HG03097 (cell line): ENCODE results near the gene FAAP20.

Experiments used
- ATAC-seq: cut with Tn5 transposase; IDR thresholded peaks from one replicate; pipeline ENCODE4 v1.9.1; 2021; ENCODE audit not compliant: unreplicated experiment, low FRiP score

The FAAP20 gene, protein sequence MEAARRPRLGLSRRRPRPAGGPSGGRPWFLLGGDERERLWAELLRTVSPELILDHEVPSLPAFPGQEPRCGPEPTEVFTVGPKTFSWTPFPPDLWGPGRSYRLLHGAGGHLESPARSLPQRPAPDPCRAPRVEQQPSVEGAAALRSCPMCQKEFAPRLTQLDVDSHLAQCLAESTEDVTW

GRCh38 chr1:2194319-2194897 is at the start of gene FAAP20:
FAAP20 (minus strand) TSS chr1:2194772; CDS start chr1:2194749, 23 bp downstream.
- ATAC-seq: peak; percentile 29

DNA sequence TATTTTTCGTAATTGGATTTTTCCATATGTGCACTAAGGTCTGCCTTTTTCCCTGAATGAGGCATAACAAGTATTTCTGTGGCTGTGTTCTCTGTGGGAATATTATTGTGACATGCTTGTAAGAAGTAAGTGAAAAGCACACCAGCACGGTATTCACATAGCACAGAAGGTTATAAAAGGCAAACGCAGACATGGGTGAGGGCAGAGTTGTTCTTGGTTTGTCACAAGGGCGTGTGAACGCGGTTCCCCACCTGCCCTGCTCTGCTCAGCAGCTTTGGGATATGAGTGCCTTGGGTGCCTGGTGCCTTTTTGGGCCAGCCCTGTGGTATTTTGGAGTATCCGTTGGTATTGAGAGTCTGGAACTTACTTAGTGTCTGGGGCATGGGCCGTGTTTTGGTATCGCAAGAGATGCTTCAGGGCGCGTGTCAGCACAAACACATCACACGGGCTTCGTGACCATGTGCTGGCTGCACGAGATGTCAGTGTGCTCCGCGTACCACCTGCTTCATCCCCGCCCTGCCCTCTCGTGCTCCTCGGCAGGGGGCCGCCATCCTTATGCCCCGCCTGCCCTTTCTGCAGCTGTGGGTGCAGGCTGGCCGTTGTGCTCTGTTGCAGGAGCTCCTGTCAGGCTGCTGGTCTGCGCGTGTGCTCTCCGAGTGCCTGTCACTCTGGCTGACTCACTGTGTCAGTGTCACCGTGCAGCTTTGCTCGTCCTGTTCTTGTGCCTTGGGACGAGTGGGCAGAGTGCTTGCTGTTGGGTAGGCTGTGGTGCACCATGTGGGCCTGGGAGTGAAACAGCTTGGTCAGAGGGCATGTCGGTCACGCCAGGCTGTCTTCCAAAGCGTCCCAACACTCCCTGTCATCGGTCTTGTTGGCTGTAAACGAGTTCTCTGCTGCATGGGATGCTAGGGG is 48.5 kb upstream of the FAAP20 start:
- no peak for ATAC-seq

- ATAC-seq: no peak
These were observed 47.2 kb upstream of the FAAP20 start for GRCh38 chr1:2241820-2242219.

- ATAC-seq: no peak
These were observed 45.9 kb upstream of the FAAP20 start for GRCh38 chr1:2240270-2241156.

DNA sequence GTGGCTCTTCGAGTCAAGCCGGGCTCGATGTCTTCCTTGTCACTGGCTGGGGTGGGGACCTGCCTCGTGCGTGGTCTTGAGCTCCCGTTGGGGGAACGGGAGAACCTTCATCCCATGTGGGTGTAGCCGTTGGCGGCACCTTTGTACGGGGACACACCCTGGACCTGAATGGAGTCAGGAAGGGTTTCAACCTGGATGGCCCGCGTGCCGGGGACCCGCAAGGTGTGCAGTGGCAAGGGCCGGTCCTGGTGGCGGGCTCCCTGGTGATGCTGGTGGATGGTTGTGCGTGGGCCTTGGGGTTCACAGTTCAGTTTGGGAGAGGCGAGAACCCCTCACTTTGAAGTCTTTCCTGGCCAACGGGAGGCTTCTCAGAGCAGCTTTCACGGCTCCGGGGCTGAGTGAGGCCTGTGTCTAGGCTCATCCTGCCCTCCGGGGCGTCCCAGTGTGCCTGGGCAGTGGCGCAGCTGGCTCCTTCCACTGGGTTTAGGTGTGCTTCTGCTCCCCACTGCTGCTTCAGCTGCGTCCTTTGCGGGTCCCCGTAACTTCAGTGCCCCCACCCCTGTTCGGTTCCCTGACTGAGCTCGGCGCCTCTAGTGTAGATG is 44.9 kb upstream of the FAAP20 start:
- no peak for ATAC-seq

GRCh38 chr1:2239013-2239370 is 44.4 kb upstream of the FAAP20 start:
- no peak for ATAC-seq

- ATAC-seq: no peak
These were observed 43.9 kb upstream of the FAAP20 start for GRCh38 chr1:2238361-2239012.

GRCh38 chr1:2237773-2238172 is 43.2 kb upstream of the FAAP20 start:
- no peak for ATAC-seq

DNA sequence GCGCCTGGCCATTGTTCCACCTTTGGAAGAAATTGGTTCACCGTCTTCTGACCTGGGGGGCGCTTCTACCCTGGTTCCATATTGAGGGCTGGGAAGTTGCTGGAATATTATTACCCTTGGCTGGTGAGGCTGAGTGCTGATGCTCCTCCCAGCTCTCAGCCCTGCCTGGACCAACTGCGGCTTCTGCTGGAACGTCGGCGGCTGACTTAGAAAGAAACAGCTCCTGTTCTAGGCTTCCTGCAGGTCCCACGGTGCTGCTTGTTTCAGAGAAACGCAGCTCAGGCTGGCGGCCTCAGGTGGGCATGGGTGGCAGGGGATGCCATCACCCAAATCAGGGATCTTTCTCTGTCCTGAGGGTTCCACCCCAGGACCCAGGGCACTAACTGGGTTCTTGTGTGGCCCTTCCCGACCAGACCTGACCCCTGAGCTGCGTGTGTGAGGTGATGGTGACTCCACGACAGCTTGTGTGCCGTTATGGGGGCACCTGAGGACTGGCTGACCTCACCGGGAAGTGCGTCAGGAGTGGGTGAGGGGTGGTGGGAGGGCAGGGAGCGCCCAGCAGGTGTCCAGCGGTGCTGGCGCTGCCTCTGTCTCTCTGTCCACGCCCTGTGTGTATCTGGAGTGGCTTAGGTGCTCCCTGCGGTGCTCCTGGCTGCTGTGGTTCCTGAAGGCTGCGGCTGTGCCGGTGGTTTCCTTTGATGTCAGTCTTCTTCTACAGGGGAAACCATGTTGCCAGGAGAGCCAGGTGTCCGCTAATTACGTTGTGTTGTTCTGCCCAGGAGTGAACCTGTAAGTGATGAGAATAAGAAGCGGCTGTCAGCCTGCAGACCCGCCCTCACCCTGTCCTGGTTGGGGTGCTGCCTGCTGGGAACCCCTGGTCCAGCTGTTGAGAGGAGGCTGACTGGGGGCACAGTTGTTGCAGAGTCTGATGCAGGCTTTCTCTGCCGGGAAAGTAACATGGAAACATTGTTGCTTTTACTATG is 42.4 kb upstream of the FAAP20 start:
- no peak for ATAC-seq

DNA sequence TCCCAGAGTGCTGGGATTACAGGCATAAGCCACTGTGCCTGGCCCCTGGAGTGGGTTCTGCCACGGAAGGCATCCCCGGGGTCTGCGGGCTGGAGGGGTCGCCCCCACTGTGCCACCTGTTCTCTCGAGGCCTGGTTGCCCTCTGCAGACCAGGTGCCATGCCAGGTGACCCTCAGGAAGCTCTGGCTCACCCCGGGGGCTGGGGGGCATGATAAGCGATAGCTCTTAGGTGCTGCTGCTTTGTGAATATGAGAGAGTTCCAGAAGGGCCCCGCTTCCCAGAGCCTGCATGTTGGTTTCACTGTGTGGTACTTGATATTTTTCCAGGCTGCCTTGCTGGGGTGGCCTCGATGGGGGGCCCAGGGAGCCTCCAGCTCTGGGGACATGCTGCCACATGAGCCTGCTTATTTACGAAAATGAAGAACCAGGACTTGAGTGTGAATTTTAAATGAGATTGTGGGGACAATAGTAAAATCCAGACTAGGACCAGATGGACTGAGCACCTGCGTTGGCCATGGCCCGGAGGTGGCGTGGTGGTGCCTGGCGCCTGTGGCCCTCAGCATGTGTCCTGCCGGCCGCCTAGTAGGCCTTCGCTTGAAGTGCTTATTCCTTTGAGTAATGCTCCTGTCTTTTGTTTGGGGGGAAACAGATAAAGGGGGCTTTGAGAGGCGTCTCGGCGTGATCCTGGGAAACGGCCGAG is 40.9 kb upstream of the FAAP20 start:
- no peak for ATAC-seq

GRCh38 chr1:2234762-2235113 is 40.2 kb upstream of the FAAP20 start:
- ATAC-seq: no peak

GRCh38 chr1:2233997-2234761 is 39.6 kb upstream of the FAAP20 start:
- ATAC-seq: no peak

- no peak for ATAC-seq
These were observed 38.9 kb upstream of the FAAP20 start for GRCh38 chr1:2233468-2233867.

DNA sequence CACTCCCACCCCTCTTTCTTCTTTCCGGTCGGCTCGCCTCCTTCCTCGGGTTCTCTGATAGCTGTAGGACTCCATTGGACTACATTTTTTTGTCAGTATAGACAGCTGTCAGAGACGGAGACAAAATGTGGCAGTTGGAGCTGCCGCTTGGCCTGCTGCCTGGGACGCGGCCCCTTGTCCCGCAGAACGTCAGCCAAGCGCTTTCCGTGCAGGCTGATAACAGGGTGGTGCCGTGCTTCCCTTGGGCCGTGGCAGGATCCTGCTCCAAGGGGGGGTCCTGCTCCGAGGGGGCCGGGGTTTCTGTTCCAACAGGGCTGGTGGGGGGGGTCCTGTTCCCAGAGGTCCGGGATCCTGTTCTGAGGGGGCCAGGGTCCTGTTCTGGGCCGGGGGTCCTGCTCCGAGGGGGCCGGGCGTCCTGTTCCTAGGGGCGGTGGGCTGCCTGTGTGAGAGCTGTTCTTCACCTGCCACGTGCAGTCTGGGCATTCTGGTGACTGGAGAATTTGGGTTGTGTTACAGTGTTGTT is 38.4 kb upstream of the FAAP20 start:
- ATAC-seq: no peak

DNA sequence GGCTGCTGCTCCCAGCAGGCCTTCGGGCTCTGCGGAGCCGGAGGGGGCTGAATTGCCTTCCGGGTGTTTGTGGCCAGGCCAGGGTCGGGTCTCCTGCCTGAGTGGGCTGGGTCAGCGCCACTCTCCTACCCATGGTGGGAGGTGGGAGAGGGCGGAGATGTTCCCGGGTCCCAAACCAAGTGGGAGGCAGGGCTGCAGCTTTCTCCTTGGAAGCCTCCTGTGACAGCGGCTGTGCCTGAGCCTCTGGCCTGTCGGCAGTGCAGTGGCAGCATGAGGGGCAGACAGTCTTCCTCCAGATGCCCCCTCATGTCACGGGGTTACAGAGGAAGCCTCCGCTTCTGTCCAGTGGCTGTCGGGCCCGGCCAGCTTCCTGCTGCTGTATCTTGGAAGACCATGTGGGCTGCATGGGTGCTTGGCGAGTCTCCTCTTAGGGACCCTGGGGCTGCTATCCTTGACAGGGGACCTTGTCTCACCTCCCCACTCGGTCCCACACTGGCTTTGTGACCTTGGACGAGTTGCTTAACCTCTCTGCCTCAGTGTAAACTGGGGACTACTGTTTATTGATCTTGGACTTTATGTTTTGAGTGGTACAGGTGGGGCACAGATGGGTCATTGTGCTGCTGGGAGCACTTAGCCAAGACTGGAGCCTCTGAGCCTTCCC is 37.8 kb upstream of the FAAP20 start:
- no peak for ATAC-seq

GRCh38 chr1:2231532-2232254 is 37.1 kb upstream of the FAAP20 start:
- no peak for ATAC-seq
